ENCODE data around the gene PLAC1.

GRCh38 chrX:134529481-134529880 is 128.8 kb downstream of the PLAC1 start:
- TF ChIP-seq CTCF (IDR thresholded peaks at IDR 0.05) = no peak
- no peak for TF ChIP-seq POLR2A (IDR thresholded peaks at IDR 0.05)
- no peak for TF ChIP-seq EP300 (IDR thresholded peaks at IDR 0.05)
